HEK293T (cell line): Measurements from ENCODE around the gene KLHL36.

Experiments
- BHLHE40 ChIP-seq: fragments of 450-650 bp; IDR thresholded peaks from 2 replicates; pipeline ENCODE4 v1.6.1; 2016; ENCODE audit warnings: mild to moderate bottlenecking, moderate library complexity, borderline replicate concordance
- FOXK2 ChIP-seq: fragments of 450-650 bp; IDR thresholded peaks from 2 replicates; pipeline ENCODE4 v1.6.1; 2016; ENCODE audit warnings: mild to moderate bottlenecking
- PKNOX1 ChIP-seq: fragments of 450-650 bp; IDR thresholded peaks from 2 replicates; pipeline ENCODE4 v1.6.1; 2016
- ZNF384 ChIP-seq: fragments of 450-650 bp; IDR thresholded peaks from 2 replicates; pipeline ENCODE4 v1.6.1; 2016

- TF ChIP-seq FOXK2 (no peak), PKNOX1 (no peak), BHLHE40 (no peak), ZNF384 (no peak)
These were observed 20.0 kb upstream of the KLHL36 start for GRCh38 chr16:84628226-84628731.
